ENCODE results near the gene PSME4.
"Not testable (repeated sequence)": the region's sequence is repeated elsewhere in the genome, so short reads cannot be mapped to it uniquely, and the experiment has no call there.

Gene PSME4

GRCh38 chr2:53886406-53887280, 84.2 kb downstream of the PSME4 start:
- no peak for DNase-seq (ENCODE audit: low read depth in 2 of 2)

GRCh38 chr2:53884883-53885282, 85.9 kb downstream of the PSME4 start:
- no peak for DNase-seq (ENCODE audit: low read depth in 2 of 2)

- DNase-seq (ENCODE audit: low read depth in 2 of 2): no peak
Observed at GRCh38 chr2:53881986-53882385, 88.8 kb downstream of the PSME4 start.

- DNase-seq (ENCODE audit: low read depth in 2 of 2): no peak
Observed at GRCh38 chr2:53881360-53881759, 89.4 kb downstream of the PSME4 start.

- DNase-seq (ENCODE audit: low read depth in 2 of 2): no peak
Observed at GRCh38 chr2:53880756-53881155, 90.0 kb downstream of the PSME4 start.

- no peak for DNase-seq (ENCODE audit: low read depth in 2 of 2)
Observed at GRCh38 chr2:53877556-53877955, 93.2 kb downstream of the PSME4 start.

GRCh38 chr2:53877112-53877511, 93.7 kb downstream of the PSME4 start:
- DNase-seq (ENCODE audit: low read depth in 2 of 2): no peak

- DNase-seq (ENCODE audit: low read depth in 2 of 2): no peak
Observed at GRCh38 chr2:53874401-53874950, 96.3 kb downstream of the PSME4 start.

GRCh38 chr2:53867773-53868172, 103.0 kb downstream of the PSME4 start:
- DNase-seq (ENCODE audit: low read depth in 2 of 2): no peak

- DNase-seq (ENCODE audit: low read depth in 2 of 2): no peak
Observed at GRCh38 chr2:53867169-53867568, 103.6 kb downstream of the PSME4 start.

- no peak for DNase-seq (ENCODE audit: low read depth in 2 of 2)
Observed at GRCh38 chr2:53865962-53866361, 104.8 kb downstream of the PSME4 start.

- no peak for DNase-seq (ENCODE audit: low read depth in 2 of 2)
Observed at GRCh38 chr2:53865264-53865663, 105.5 kb downstream of the PSME4 start.

- no peak for DNase-seq (ENCODE audit: low read depth in 2 of 2)
Observed at GRCh38 chr2:53863538-53864227, 107.1 kb downstream of the PSME4 start.

- DNase-seq (ENCODE audit: low read depth in 2 of 2): no peak
Observed at GRCh38 chr2:53861824-53862223, 109.0 kb downstream of the PSME4 start.

- DNase-seq (ENCODE audit: low read depth in 2 of 2): no peak
Observed at GRCh38 chr2:53859206-53860181, 111.3 kb downstream of the PSME4 start, which contains the start of gene GPR75. TSS of gene GPR75 (minus strand) at chr2:53859967. CDS start at chr2:53854756, 5,211 bp downstream.

GRCh38 chr2:53856272-53856671, 114.5 kb downstream of the PSME4 start:
- no peak for DNase-seq (ENCODE audit: low read depth in 2 of 2)

GRCh38 chr2:53854678-53855077, 116.1 kb downstream of the PSME4 start:
- no peak for DNase-seq (ENCODE audit: low read depth in 2 of 2)

GRCh38 chr2:53852532-53852931, 118.3 kb downstream of the PSME4 start:
- DNase-seq (ENCODE audit: low read depth in 2 of 2): no peak

GRCh38 chr2:53851052-53851757, 119.6 kb downstream of the PSME4 start:
- not testable (repeated sequence) for DNase-seq (ENCODE audit: low read depth in 2 of 2)

- no peak for DNase-seq (ENCODE audit: low read depth in 2 of 2)
Observed at GRCh38 chr2:53848062-53848461, 122.7 kb downstream of the PSME4 start.

GRCh38 chr2:53843595-53843994, 127.2 kb downstream of the PSME4 start:
- no peak for DNase-seq (ENCODE audit: low read depth in 2 of 2)

Data from stimulated activated CD4-positive, alpha-beta T cell treated with anti-CD3 and anti-CD28 coated beads, Interleukin-4, amount 100 ng/mL, for 48 hours (primary cell).